IMR-90 (cell line): ENCODE data around the gene LRRC31. TPM values are rescaled to one million over a fixed set of nuclear protein-coding genes. Genes with fewer than 3 reads are reported as not detected.

Experiments
- ATAC-seq: fragments of 200-7000 bp; cut with Tn5 transposase; 2 replicates; pipeline ENCODE4 v1.9.1; 2020; ENCODE audit warnings: low read depth, mild to moderate bottlenecking, moderate library complexity
- BruUV-seq: library from RNA; stranded (reverse); fragments of 400-500 nt; replicated peaks from 2 replicates; lab custom pipeline; 2021; lab: Mats Ljungman, UMichigan
- CTCF ChIA-PET: fragments of 300-600 bp; formaldehyde crosslinking; extraction: SDS; loops from one replicate; lab custom pipeline; 2021; ENCODE audit warnings: antibody characterized with exemption; lab: Yijun Ruan, JAX
- POLR2A ChIA-PET: fragments of 300-600 bp; sonication (Branson Sonifier 250); formaldehyde crosslinking; loops from one replicate; lab custom pipeline; 2022; ENCODE audit warnings: antibody characterized with exemption; ENCODE audit not compliant: unreplicated experiment; lab: Charles Lee
- DNase-seq: peaks from one replicate; pipeline ENCODE4 v3.0.0; 2013
- H2AFZ ChIP-seq: replicated peaks from 2 replicates; pipeline ENCODE3; 2013; ENCODE audit warnings: low read length, mild to moderate bottlenecking; ENCODE audit not compliant: poor library complexity
- H2AK5ac ChIP-seq: 2 replicates; pipeline ENCODE4 v1.6.1; 2013; ENCODE audit warnings: low read depth, low read length, inconsistent platforms
- H2AK9ac ChIP-seq: replicated peaks from 2 replicates; pipeline ENCODE3; 2013; ENCODE audit warnings: mild to moderate bottlenecking, low read depth, low read length, moderate library complexity; ENCODE audit not compliant: poor library complexity
- H2BK120ac ChIP-seq: 2 replicates; pipeline ENCODE4 v1.6.1; 2013; ENCODE audit warnings: low read depth, low read length, inconsistent platforms
- H2BK15ac ChIP-seq: 3 replicates; pipeline ENCODE4 v1.6.1; 2013; ENCODE audit warnings: low read depth, low read length, inconsistent platforms
- H2BK20ac ChIP-seq: 2 replicates; pipeline ENCODE4 v1.6.1; 2013; ENCODE audit warnings: low read depth, mild to moderate bottlenecking, inconsistent platforms, low read length, moderate library complexity
- H2BK5ac ChIP-seq: 2 replicates; pipeline ENCODE4 v1.6.1; 2013; ENCODE audit warnings: mild to moderate bottlenecking, low read depth, low read length, inconsistent platforms; ENCODE audit not compliant: poor library complexity, severe bottlenecking
- H3K14ac ChIP-seq: replicated peaks from 2 replicates; pipeline ENCODE4 v1.6.1; 2013; ENCODE audit warnings: low read depth, low read length, inconsistent platforms
- H3K18ac ChIP-seq: 2 replicates; pipeline ENCODE4 v1.6.1; 2013; ENCODE audit warnings: low read depth, low read length, control low read depth
- H3K23ac ChIP-seq: 2 replicates; pipeline ENCODE4 v1.6.1; 2013; ENCODE audit warnings: low read depth, low read length, inconsistent platforms
- H3K27ac ChIP-seq: 2 replicates; pipeline ENCODE4 v1.5.1; 2013; ENCODE audit warnings: mild to moderate bottlenecking, control low read depth, low read length; ENCODE audit not compliant: insufficient read depth
- H3K27me3 ChIP-seq: 2 replicates; pipeline ENCODE4 v1.6.1; 2013; ENCODE audit warnings: low read length; ENCODE audit not compliant: control insufficient read depth, insufficient read depth
- H3K36me3 ChIP-seq: 2 replicates; pipeline ENCODE4 v1.6.1; 2013; ENCODE audit warnings: low read length, mixed read lengths; ENCODE audit not compliant: control insufficient read depth, insufficient read depth
- H3K4ac ChIP-seq: 2 replicates; pipeline ENCODE4 v1.6.1; 2013; ENCODE audit warnings: low read depth, low read length, inconsistent platforms
- H3K4me1 ChIP-seq: 2 replicates; pipeline ENCODE4 v1.6.1; 2013; ENCODE audit warnings: low read length, mixed read lengths; ENCODE audit not compliant: control insufficient read depth, insufficient read depth
- H3K4me2 ChIP-seq: 2 replicates; pipeline ENCODE4 v1.6.1; 2013; ENCODE audit warnings: low read depth, mild to moderate bottlenecking, control low read depth, low read length, moderate library complexity
- H3K4me3 ChIP-seq: 2 replicates; pipeline ENCODE4 v1.5.1; 2013; ENCODE audit warnings: low read depth, mild to moderate bottlenecking, control low read depth, low read length, moderate library complexity; ENCODE audit not compliant: insufficient read depth
- H3K56ac ChIP-seq: 2 replicates; pipeline ENCODE4 v1.6.1; 2013; ENCODE audit warnings: low read length, inconsistent platforms; ENCODE audit not compliant: insufficient read depth; ENCODE audit errors: extremely low read depth
- H3K79me1 ChIP-seq, 2 experiments: 2 replicates each; pipeline ENCODE4 v1.6.1; 2013; ENCODE audit warnings: low read length in 2 of 2, inconsistent platforms in 1 of 2, low read depth in 1 of 2
- H3K9ac ChIP-seq: 2 replicates; pipeline ENCODE4 v1.6.1; 2013; ENCODE audit warnings: low read depth, low read length, control low read depth
- H3K9me1 ChIP-seq: 2 replicates; pipeline ENCODE4 v1.6.1; 2013; ENCODE audit warnings: low read length, inconsistent platforms; ENCODE audit not compliant: insufficient read depth
- H3K9me3 ChIP-seq: 2 replicates; pipeline ENCODE4 v1.6.1; 2013; ENCODE audit warnings: low read length; ENCODE audit not compliant: control insufficient read depth, insufficient read depth
- H4K20me1 ChIP-seq: 2 replicates; pipeline ENCODE4 v1.6.1; 2013; ENCODE audit warnings: low read length, inconsistent platforms; ENCODE audit not compliant: insufficient read depth
- H4K5ac ChIP-seq: 2 replicates; pipeline ENCODE4 v1.6.1; 2013; ENCODE audit warnings: mild to moderate bottlenecking, low read depth, low read length, control low read depth
- H4K8ac ChIP-seq, 2 experiments: 2 replicates each; pipeline ENCODE4 v1.6.1; 2013; ENCODE audit warnings: low read depth in 2 of 2, low read length in 2 of 2, control low read depth in 1 of 2, inconsistent platforms in 1 of 2
- H4K91ac ChIP-seq: 2 replicates; pipeline ENCODE4 v1.6.1; 2013; ENCODE audit warnings: low read depth, low read length, inconsistent platforms; ENCODE audit not compliant: insufficient read depth
- CHD1 ChIP-seq: IDR thresholded peaks from 2 replicates; pipeline ENCODE4 v1.6.1; 2012; ENCODE audit warnings: low read depth, low read length, improper control_type of control experiment
- FOS ChIP-seq: fragments of 150-350 bp; IDR thresholded peaks from 2 replicates; pipeline ENCODE4 v1.6.1; 2016; ENCODE audit warnings: low read depth, low read length
- MAFK ChIP-seq: IDR thresholded peaks from 2 replicates; pipeline ENCODE4 v1.6.1; 2012; ENCODE audit warnings: low read depth, low read length, improper control_type of control experiment
- WGBS, 2 experiments: methylation state at CpG; one replicate each; pipeline versions ENCODE4 v1.1.5 to v1.1.7; 2013; ENCODE audit warnings: missing lambda C conversion rate in 2 of 2; ENCODE audit not compliant: insufficient read length in 1 of 2; ENCODE audit errors: extremely low coverage in 2 of 2; 5-methylcytosine and 5-hydroxymethylcytosine counted together
- dilution Hi-C: fragments of 300-500 bp; cut with HindIII; formaldehyde crosslinking; loops from one replicate; pipeline ENCODE4 v1.14.3; 2018; ENCODE audit warnings: low sequenced_read_pairs; ENCODE audit not compliant: unreplicated experiment
- in situ Hi-C: fragments of 300-500 bp; cut with MboI; formaldehyde crosslinking; loops from 3 replicates; pipeline ENCODE4 v1.14.3; 2019; ENCODE audit warnings: low sequenced_read_pairs, inconsistent platforms, mixed read lengths
- intact Hi-C: fragments of 100-400 bp; cut with micrococcal nuclease; formaldehyde crosslinking; loops from 2 replicates; pipeline ENCODE4 v1.10.0; 2022
- polyA plus RNA-seq, 3 experiments: library from polyadenylated mRNA; depleted of rRNA; stranded (reverse); fragments of >200 nt; gene quantifications; 2 replicates each; pipeline ENCODE4 v1.2.3, GENCODE V29; 2012; ENCODE audit warnings: low replicate concordance in 1 of 3
- total RNA-seq: library from RNA; depleted of rRNA; stranded (reverse); fragments of >200 nt; gene quantifications from 2 replicates; pipeline ENCODE4 v1.2.3, GENCODE V29; 2012
- TF ChIP-seq, protein P1 (sequence below): fragments of 150-350 bp; IDR thresholded peaks from 2 replicates; pipeline ENCODE4 v1.6.1; 2016; ENCODE audit warnings: low read depth, mild to moderate bottlenecking, low read length, moderate library complexity, borderline replicate concordance

Gene LRRC31
- total and polyA plus RNA-seq, 2 of the 4 experiments (the other 2 are of a cell fraction) = not detected

DNA sequence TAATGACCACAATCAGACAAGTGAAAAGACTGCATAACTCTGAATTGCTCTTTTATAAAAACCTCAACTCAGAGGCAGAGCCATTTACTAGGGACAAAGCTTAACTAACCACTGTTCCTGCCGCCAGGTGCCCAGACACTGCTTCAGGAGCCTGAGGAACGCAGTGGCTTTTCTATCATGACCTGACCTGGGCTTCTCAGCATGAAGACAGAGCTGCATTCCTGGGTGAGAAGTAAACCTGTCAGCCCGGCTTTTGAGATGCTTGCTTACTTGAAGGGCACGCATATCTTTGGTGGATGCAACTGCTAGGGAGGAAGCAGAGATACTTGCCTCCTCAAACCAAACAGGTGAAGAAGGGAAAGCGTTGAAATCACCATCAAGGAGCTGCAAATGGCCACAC lies 7.9 kb downstream of the LRRC31 start:
- BruUV-seq = no TSS peak
- no peak for ATAC-seq
- H3K4ac ChIP-seq = no peak overlapping the region
- no peak overlapping the region for H3K56ac ChIP-seq
- no peak overlapping the region for H2BK120ac ChIP-seq
- H3K9ac ChIP-seq = no peak overlapping the region
- H3K27ac ChIP-seq = no peak overlapping the region
- H2AK5ac ChIP-seq = no peak overlapping the region
- DNase-seq = no peak
- H3K79me1 ChIP-seq = no peaks in the 10 kb centered on the region
- no peak overlapping the region for H4K5ac ChIP-seq
- H3K9me1 ChIP-seq = no peaks in the 10 kb centered on the region
- no peak overlapping the region for H3K23ac ChIP-seq
- ChIA-PET CTCF (no interaction called here), POLR2A (no interaction called here)
- H3K4me1 ChIP-seq = no peaks in the 10 kb centered on the region
- in situ Hi-C loops = loop anchor here (10.0 kb wide), 1 partner anchor 193 kb away; no protein-coding TSS in a partner anchor
- H3K4me3 ChIP-seq = no peak overlapping the region
- no peak overlapping the region for H2BK20ac ChIP-seq
- no peak overlapping the region for H2BK15ac ChIP-seq
- WGBS, 2 experiments = no CpG with 5 or more reads among the region's 5 CpGs
- dilution Hi-C loops = no loop called here
- H4K8ac ChIP-seq = no peak overlapping the region
- H3K4me2 ChIP-seq = no peak overlapping the region
- H3K18ac ChIP-seq = no peak overlapping the region
- no peak overlapping the region for H3K14ac ChIP-seq
- H2AFZ ChIP-seq = peak overlapping the region; percentile 23
- no peak overlapping the region for H2AK9ac ChIP-seq
- intact Hi-C loops = loop anchor here (5.0 to 10.0 kb wide), 3 partner anchors 105 to 415 kb away; partner anchors contain the start of gene SEC62
- no peaks in the 10 kb centered on the region for H3K36me3 ChIP-seq
- no peaks in the 10 kb centered on the region for H3K9me3 ChIP-seq
- no peak overlapping the region for H4K91ac ChIP-seq
- peaks cover 7% of the 10 kb centered on the region for H3K27me3 ChIP-seq
- H4K20me1 ChIP-seq = no peaks in the 10 kb centered on the region
- no peak overlapping the region for H2BK5ac ChIP-seq
- no peak for TF ChIP-seq CHD1
- TF ChIP-seq, protein P1, sequence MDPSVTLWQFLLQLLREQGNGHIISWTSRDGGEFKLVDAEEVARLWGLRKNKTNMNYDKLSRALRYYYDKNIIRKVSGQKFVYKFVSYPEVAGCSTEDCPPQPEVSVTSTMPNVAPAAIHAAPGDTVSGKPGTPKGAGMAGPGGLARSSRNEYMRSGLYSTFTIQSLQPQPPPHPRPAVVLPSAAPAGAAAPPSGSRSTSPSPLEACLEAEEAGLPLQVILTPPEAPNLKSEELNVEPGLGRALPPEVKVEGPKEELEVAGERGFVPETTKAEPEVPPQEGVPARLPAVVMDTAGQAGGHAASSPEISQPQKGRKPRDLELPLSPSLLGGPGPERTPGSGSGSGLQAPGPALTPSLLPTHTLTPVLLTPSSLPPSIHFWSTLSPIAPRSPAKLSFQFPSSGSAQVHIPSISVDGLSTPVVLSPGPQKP = no peak
- no peak for TF ChIP-seq FOS
- no peak for TF ChIP-seq MAFK
